Kasumi-1 (cell line): Measurements from ENCODE around the gene LOXHD1.

Source experiments
- DNase-seq, 2 experiments: peaks; one replicate each; lab custom pipeline; 2025; lab: John Stamatoyannopoulos, UW

Gene LOXHD1

GRCh38 chr18:46542545-46542944, 114.5 kb downstream of the LOXHD1 start:
- no peak for DNase-seq

GRCh38 chr18:46541626-46542189, 115.3 kb downstream of the LOXHD1 start:
- no peak for DNase-seq

GRCh38 chr18:46538376-46538775, 118.6 kb downstream of the LOXHD1 start:
- no peak for DNase-seq

- DNase-seq: no peak
These were observed 120.7 kb downstream of the LOXHD1 start for GRCh38 chr18:46536215-46536874.

GRCh38 chr18:46531482-46531881, 125.5 kb downstream of the LOXHD1 start:
- no peak for DNase-seq

GRCh38 chr18:46528037-46528436, 129.0 kb downstream of the LOXHD1 start:
- no peak for DNase-seq

GRCh38 chr18:46519870-46520269, 137.2 kb downstream of the LOXHD1 start:
- DNase-seq: no peak

- no peak for DNase-seq
These were observed 138.6 kb downstream of the LOXHD1 start for GRCh38 chr18:46518438-46518837.

GRCh38 chr18:46516555-46516954, 140.5 kb downstream of the LOXHD1 start:
- no peak for DNase-seq

- DNase-seq: no peak
These were observed 146.6 kb downstream of the LOXHD1 start for GRCh38 chr18:46510386-46510785.

- DNase-seq: no peak
These were observed 147.5 kb downstream of the LOXHD1 start for GRCh38 chr18:46509530-46509929.

- no peak for DNase-seq
These were observed 149.9 kb downstream of the LOXHD1 start for GRCh38 chr18:46506974-46507586.

GRCh38 chr18:46502444-46502843, 154.6 kb downstream of the LOXHD1 start:
- peak; percentile 12 to 41 for DNase-seq

GRCh38 chr18:46497129-46497528, 159.9 kb downstream of the LOXHD1 start:
- peak; percentile 40 to 68 for DNase-seq

- DNase-seq: no peak
These were observed 168.4 kb downstream of the LOXHD1 start for GRCh38 chr18:46488471-46489213.

- DNase-seq: no peak
These were observed 171.3 kb downstream of the LOXHD1 start for GRCh38 chr18:46485675-46486194.

- no peak for DNase-seq
These were observed 172.0 kb downstream of the LOXHD1 start for GRCh38 chr18:46484971-46485370.

GRCh38 chr18:46482831-46483230, 174.2 kb downstream of the LOXHD1 start:
- DNase-seq: no peak

- DNase-seq: no peak
These were observed 175.2 kb downstream of the LOXHD1 start for GRCh38 chr18:46481847-46482245.

- DNase-seq: peak; percentile 44 to 70
These were observed 175.8 kb downstream of the LOXHD1 start for GRCh38 chr18:46481048-46481846.

- DNase-seq: no peak
These were observed 176.8 kb downstream of the LOXHD1 start for GRCh38 chr18:46480226-46480625.

- no peak for DNase-seq
These were observed 178.2 kb downstream of the LOXHD1 start for GRCh38 chr18:46478796-46479195.
